GM21825 (cell line): ENCODE measurements around the gene DARS1.
"Not testable (repeated sequence)": the region's sequence is repeated elsewhere in the genome, so short reads cannot be mapped to it uniquely, and the experiment has no call there.

Source experiments
- ATAC-seq: cut with Tn5 transposase; IDR thresholded peaks from one replicate; pipeline ENCODE4 v1.9.1; 2021; ENCODE audit warnings: mild to moderate bottlenecking, moderate library complexity; ENCODE audit not compliant: unreplicated experiment

Gene DARS1

GRCh38 chr2:135890149-135890548, 95.3 kb downstream of the DARS1 start:
- ATAC-seq, result no peak

GRCh38 chr2:135888587-135888986, 96.8 kb downstream of the DARS1 start:
- ATAC-seq, result not testable (repeated sequence)

GRCh38 chr2:135885709-135886108, 99.7 kb downstream of the DARS1 start:
- no peak for ATAC-seq

GRCh38 chr2:135882415-135882814, 103.0 kb downstream of the DARS1 start:
- ATAC-seq, result no peak

- ATAC-seq, result not testable (repeated sequence)
These were observed 108.7 kb downstream of the DARS1 start for GRCh38 chr2:135876770-135877169.

GRCh38 chr2:135876066-135876711, 109.2 kb downstream of the DARS1 start, which contains the start of gene MCM6:
TSS of gene MCM6 (minus strand) at chr2:135876443. CDS start at chr2:135876365, 78 bp downstream.
- ATAC-seq, result peak; percentile 90

GRCh38 chr2:135875491-135876065, 109.8 kb downstream of the DARS1 start:
- ATAC-seq, result peak; percentile 56

- ATAC-seq, result no peak
These were observed 110.6 kb downstream of the DARS1 start for GRCh38 chr2:135874777-135875365.

GRCh38 chr2:135870571-135870970, 114.9 kb downstream of the DARS1 start:
- ATAC-seq, result no peak

- ATAC-seq, result no peak
These were observed 122.2 kb downstream of the DARS1 start for GRCh38 chr2:135863233-135863632.

- ATAC-seq, result no peak
These were observed 122.7 kb downstream of the DARS1 start for GRCh38 chr2:135862718-135863117.
